NCI-H460 (cell line): Measurements from ENCODE around the gene NFE2L1. TPM values are rescaled to one million over a fixed set of nuclear protein-coding genes. Genes with fewer than 3 reads are reported as not detected.

Experiments
- DNase-seq: peaks from one replicate; pipeline ENCODE4 v3.0.0-alpha.2; 2016; ENCODE audit warnings: low read depth; ENCODE audit errors: extremely low read depth
- total RNA-seq: library from RNA; depleted of rRNA; stranded (reverse); fragments of >200 nt; shearing (Covaris generic); gene quantifications from 2 replicates; pipeline ENCODE4 v1.2.3, GENCODE V29; 2014

The NFE2L1 gene
- total RNA-seq, 1 experiment from 2014 or later, result 142 TPM

DNA sequence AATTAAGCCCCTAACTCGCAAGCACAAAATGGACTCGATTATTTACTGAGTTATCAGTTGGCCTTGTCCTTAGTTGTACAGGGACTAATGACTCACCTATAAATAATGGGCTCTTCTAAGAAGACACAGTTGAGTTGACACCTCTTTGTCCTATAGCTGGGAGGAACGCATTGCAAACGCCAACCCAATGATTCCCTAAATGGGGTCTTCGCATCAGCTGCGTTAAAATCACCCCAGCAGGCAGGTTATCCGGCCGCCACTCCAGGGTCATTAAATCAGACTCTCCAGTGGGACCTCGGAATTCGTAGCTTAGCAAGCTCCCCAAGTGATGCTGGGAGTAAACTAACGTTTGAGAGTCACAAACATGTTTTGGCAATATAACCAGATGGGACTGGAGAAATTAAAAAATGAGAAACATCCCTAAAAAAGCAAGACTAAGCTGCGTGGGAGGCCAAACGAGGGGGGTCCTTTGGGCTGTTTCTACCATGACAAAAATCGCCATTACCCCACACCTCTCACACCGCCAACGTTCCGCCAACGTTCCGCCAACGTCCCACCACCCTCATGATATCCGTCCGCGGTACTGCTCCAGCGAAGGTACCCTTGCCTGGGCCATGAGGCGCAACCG lies 932 bp upstream of the NFE2L1 start:
- DNase-seq, result no peak

DNA sequence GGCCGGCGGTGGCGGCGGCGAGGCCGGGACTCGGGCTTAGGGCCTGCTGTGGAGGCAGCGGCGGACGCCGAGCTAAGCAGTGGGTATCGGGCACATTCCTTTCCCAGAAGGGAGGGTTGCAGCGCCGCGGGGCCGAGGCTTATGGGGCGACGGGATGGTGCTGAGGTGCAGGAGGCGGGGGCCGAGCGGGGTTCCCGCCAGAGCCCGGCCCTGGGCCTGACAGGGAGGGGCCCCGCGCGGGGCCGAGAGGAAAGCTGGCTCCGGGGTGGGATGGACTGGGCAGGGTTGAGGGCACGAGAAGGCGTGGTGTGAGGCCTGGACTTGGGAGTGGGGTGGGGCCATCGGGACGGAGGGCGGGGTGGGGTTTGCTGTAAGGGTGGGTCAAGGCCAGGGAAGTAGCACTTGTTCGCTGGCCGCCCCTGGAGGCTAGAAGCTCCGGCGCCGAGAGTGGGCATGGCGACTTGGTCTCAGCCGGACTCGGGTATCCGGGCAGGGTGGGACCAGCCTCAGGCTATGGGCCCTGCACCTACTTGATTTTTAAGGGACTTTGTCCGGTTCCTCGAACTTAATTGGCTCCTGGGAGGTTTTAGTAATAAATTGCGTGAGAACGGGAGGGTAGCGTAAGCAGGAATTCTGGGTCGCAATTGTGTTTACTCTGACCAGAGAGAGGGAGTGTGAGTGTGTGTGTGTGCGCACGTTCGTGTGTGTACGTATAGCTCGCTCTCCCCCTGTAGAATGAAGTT lies 396 bp downstream of the NFE2L1 start:
- DNase-seq, result peak; percentile 94

- DNase-seq, result no peak
Observed at GRCh38 chr17:48051283-48051682, 3.1 kb downstream of the NFE2L1 start.

DNA sequence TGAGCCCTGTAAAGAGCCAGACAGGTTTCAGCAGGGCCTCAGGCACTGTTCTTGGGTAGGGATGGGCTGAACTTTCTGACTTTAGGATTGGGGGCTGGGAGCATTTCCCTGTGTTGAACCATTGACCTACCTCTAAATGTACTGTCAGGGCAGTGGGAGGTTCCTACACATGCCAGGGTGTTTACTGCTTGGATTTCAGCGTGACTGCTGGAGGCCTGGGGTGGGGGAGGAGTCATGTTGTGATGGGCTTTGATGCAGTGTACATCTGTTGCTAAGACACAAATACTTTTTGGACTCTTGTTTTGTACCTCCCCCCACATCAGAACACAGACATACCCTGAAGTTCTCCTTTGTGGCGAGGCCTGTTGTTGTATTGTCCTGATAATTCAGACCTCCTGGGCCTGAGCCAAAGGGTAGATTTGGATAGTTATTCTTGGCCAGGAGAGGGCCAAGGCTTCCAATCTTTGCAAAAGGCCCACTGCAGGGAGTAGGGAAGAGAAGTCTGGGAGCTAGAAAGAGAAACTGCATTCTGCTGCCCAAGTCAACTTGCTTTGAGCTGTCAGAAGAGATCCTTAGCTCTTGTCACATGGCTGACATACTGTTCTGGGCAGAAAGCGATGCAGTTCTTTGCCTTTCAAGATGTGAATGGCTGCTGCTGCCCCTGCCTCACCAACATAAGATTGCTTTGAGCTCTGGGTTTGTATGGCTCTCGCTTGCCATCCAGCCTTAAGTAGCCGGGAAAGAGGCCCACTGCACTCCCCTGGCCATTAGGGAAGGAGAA lies 3.7 kb downstream of the NFE2L1 start:
- no peak for DNase-seq

- no peak for DNase-seq
Observed at GRCh38 chr17:48052956-48053757, 5.0 kb downstream of the NFE2L1 start.

DNA sequence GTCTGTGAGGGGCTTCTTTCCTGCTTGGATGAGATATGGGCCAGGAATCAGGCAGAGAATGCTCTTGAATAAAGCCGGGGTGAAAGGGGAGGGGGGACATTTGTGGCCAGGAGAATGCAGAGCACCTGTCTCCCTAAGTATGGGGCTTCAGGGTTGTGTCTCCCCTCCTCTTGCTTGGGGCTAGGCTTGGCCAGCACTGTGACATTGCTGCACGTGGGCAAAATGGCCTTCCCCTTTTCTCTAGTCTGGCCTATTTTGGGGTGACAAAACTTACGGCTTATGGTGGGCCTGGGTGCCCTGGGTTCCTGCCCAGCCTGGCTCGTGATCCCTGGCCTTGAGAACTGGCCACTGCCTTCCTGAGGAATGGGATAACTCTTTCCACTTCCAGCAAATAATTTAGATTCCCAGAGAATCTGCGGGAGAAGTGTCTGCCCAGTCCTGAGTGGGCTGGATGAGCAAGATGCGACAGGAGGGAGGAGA lies 5.6 kb downstream of the NFE2L1 start:
- no peak for DNase-seq

- peak; percentile 93 for DNase-seq
Observed at GRCh38 chr17:48054238-48055185, 6.4 kb downstream of the NFE2L1 start.

- peak; percentile 97 for DNase-seq
Observed at GRCh38 chr17:48055531-48056245, 7.5 kb downstream of the NFE2L1 start.

DNA sequence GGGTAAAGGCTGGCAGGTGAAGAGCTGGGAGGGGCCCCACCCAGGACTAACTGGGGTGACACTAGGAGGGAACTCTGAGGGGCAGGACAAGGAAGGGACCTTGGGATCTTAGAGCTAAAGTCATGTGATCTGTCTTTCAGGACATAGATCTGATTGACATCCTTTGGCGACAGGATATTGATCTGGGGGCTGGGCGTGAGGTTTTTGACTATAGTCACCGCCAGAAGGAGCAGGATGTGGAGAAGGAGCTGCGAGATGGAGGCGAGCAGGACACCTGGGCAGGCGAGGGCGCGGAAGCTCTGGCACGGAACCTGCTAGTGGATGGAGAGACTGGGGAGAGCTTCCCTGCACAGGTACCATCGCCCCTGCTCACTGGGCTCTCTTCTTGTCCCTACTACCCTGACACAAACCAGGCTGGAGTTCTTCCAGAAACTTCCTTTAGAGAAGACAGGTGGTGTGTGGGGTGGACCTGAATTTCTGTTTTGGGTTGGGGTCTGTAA lies 8.1 kb downstream of the NFE2L1 start:
- DNase-seq, result no peak

DNA sequence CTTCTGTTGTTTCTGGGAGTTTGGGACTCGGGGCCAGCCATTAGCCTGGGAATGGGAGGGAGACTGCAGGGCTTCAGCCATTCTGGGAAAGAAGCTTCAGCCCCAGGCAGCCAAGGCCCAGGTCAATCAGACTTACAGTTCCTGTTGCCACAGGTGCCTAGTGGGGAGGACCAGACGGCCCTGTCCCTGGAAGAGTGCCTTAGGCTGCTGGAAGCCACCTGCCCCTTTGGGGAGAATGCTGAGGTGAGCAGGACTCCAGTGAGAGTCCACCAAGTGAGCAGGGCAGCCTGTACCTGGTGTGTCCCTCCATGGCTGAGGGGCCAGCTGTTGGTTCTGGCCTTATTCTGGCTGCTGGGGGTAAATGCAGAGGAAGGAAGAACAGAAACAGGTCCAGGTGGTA lies 8.7 kb downstream of the NFE2L1 start:
- no peak for DNase-seq

- DNase-seq, result no peak
Observed at GRCh38 chr17:48057626-48058025, 9.5 kb downstream of the NFE2L1 start.

DNA sequence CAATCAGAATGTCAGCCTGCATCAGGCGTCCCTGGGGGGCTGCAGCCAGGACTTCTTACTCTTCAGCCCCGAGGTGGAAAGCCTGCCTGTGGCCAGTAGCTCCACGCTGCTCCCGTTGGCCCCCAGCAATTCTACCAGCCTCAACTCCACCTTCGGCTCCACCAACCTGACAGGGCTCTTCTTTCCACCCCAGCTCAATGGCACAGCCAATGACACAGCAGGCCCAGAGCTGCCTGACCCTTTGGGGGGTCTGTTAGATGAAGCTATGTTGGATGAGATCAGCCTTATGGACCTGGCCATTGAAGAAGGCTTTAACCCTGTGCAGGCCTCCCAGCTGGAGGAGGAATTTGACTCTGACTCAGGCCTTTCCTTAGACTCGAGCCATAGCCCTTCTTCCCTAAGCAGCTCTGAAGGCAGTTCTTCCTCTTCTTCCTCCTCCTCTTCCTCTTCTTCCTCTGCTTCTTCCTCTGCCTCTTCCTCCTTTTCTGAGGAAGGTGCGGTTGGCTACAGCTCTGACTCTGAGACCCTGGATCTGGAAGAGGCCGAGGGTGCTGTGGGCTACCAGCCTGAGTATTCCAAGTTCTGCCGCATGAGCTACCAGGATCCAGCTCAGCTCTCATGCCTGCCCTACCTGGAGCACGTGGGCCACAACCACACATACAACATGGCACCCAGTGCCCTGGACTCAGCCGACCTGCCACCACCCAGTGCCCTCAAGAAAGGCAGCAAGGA lies 10.4 kb downstream of the NFE2L1 start:
- no peak for DNase-seq

DNA sequence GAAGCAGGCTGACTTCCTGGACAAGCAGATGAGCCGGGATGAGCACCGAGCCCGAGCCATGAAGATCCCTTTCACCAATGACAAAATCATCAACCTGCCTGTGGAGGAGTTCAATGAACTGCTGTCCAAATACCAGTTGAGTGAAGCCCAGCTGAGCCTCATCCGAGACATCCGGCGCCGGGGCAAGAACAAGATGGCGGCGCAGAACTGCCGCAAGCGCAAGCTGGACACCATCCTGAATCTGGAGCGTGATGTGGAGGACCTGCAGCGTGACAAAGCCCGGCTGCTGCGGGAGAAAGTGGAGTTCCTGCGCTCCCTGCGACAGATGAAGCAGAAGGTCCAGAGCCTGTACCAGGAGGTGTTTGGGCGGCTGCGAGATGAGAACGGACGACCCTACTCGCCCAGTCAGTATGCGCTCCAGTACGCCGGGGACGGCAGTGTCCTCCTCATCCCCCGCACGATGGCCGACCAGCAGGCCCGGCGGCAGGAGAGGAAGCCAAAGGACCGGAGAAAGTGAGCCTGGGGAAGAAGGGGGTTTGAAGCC lies 11.0 kb downstream of the NFE2L1 start:
- DNase-seq, result no peak

DNA sequence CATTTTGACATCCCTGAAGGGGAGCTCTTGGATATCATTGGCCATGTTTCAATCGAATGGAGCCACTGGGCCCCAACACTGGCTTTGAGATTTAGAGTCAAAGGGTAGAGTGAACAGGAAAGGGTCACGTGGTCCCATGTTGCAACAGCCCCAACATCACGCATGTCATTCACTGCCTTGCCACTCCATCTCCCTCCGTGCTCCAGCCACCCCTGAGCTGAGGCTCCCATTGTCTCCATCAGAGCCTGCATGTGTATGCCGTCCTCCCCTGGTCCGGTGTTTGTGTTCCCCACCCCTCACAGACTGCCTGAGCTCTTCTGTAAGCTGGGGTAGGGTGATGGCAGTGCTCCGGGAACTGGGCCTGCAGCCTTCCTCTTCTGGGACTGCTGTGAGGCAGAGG lies 12.1 kb downstream of the NFE2L1 start:
- no peak for DNase-seq

- DNase-seq, result no peak
Observed at GRCh38 chr17:48062273-48062672, 14.1 kb downstream of the NFE2L1 start.

GRCh38 chr17:48064638-48065037 lies 16.5 kb downstream of the NFE2L1 start:
- DNase-seq, result no peak

GRCh38 chr17:48066192-48066591 lies 18.0 kb downstream of the NFE2L1 start:
- no peak for DNase-seq

- no peak for DNase-seq
Observed at GRCh38 chr17:48066656-48067055, 18.5 kb downstream of the NFE2L1 start.
